Smooth muscle cell (in vitro differentiated cells): Measurements from ENCODE around the gene LRP1B. TPM values are rescaled to one million over a fixed set of nuclear protein-coding genes. Genes with fewer than 3 reads are reported as not detected.

ENCODE experiments used
- DNase-seq: peaks from one replicate; lab custom pipeline; 2025; ENCODE audit not compliant: unreplicated experiment; lab: John Stamatoyannopoulos, UW
- H2AFZ ChIP-seq: fragments of 200-600 bp; sonication (generic); 2 replicates; pipeline ENCODE4 v1.6.0; 2016; ENCODE audit warnings: antibody characterized with exemption, low read depth, mild to moderate bottlenecking
- H3F3A ChIP-seq: fragments of 200-600 bp; sonication (generic); 2 replicates; pipeline ENCODE4 v1.6.0; 2017; ENCODE audit warnings: antibody characterized with exemption, low read depth
- H3K27ac ChIP-seq: fragments of 200-600 bp; sonication (generic); 2 replicates; pipeline ENCODE4 v1.5.1; 2016; ENCODE audit warnings: low read depth, mild to moderate bottlenecking
- H3K27me3 ChIP-seq: fragments of 200-600 bp; sonication (generic); 2 replicates; pipeline ENCODE4 v1.6.1; 2016; ENCODE audit warnings: low read depth, mild to moderate bottlenecking
- H3K36me3 ChIP-seq: fragments of 200-600 bp; sonication (generic); 2 replicates; pipeline ENCODE4 v1.5.1; 2016; ENCODE audit warnings: low read depth
- H3K4me1 ChIP-seq: fragments of 200-600 bp; sonication (generic); 2 replicates; pipeline ENCODE4 v1.5.1; 2016; ENCODE audit warnings: low read depth
- H3K4me2 ChIP-seq: fragments of 200-600 bp; sonication (generic); 2 replicates; pipeline ENCODE4 v1.6.0; 2016; ENCODE audit warnings: mild to moderate bottlenecking
- H3K4me3 ChIP-seq: fragments of 200-600 bp; sonication (generic); 2 replicates; pipeline ENCODE4 v1.5.1; 2016; ENCODE audit warnings: mild to moderate bottlenecking
- H3K79me2 ChIP-seq: fragments of 200-600 bp; sonication (generic); 2 replicates; pipeline ENCODE4 v1.6.0; 2016; ENCODE audit warnings: low read depth, mild to moderate bottlenecking
- H3K9ac ChIP-seq: fragments of 200-600 bp; sonication (generic); 2 replicates; pipeline ENCODE4 v1.6.0; 2016; ENCODE audit warnings: low read depth
- H3K9me3 ChIP-seq: fragments of 200-600 bp; sonication (generic); replicated peaks from 2 replicates; pipeline ENCODE4 v1.5.1; 2016; ENCODE audit warnings: low read depth
- H4K20me1 ChIP-seq: fragments of 200-600 bp; sonication (generic); 2 replicates; pipeline ENCODE4 v1.6.0; 2016; ENCODE audit warnings: low read depth
- CTCF ChIP-seq: fragments of 200-600 bp; sonication (generic); IDR thresholded peaks from 2 replicates; pipeline ENCODE4 v1.5.1; 2017; ENCODE audit warnings: borderline replicate concordance, mild to moderate bottlenecking, antibody characterized with exemption; ENCODE audit not compliant: insufficient read depth, poor library complexity, severe bottlenecking
- WGBS: methylation state at CpG from one replicate; pipeline ENCODE4 v1.1.7; 2016; ENCODE audit warnings: low lambda C conversion rate; 5-methylcytosine and 5-hydroxymethylcytosine counted together
- polyA plus RNA-seq: library from polyadenylated mRNA; unstranded; fragments of >200 nt; fragmentation: Nextera tagmentation; extraction: Ambion mirVana; gene quantifications from 2 replicates; pipeline ENCODE4 v1.2.1, GENCODE V29; 2016
- total RNA-seq: library from RNA; depleted of rRNA; stranded (reverse); fragments of >200 nt; gene quantifications from 2 replicates; pipeline ENCODE4 v1.2.3, GENCODE V29; 2014

LRP1B gene
- total and polyA plus RNA-seq, 2 experiments from 2014 or later: 0.08 to 2.9 TPM

DNA sequence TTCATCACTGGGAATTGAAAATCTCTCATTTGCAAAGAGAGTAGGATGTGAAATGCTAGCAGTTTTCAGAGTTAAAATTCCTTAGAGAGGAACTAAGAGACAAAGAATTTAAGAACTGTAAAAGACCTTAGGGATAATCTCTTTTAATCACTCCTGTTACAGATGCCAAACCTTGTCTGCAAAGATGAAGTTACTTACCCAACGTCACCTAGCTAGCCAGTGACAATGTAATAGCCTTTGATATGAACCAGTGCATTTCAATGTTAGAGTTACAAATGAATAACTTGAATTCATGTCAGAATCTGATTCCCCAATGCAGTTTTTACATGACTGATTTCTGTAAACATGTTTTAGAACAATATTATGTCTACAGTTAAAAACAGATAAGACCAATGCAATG lies 190.1 kb downstream of the LRP1B start:
- Histone ChIP-seq H3K9me3 (no peaks in the 10 kb centered on the region), H3K79me2 (no peaks in the 10 kb centered on the region), H3K9ac (no peak overlapping the region), H3K4me1 (no peaks in the 10 kb centered on the region), H2AFZ (peak overlapping the region; percentile 9), H3F3A (no peaks in the 10 kb centered on the region), H4K20me1 (no peaks in the 10 kb centered on the region), H3K36me3 (no peaks in the 10 kb centered on the region), H3K4me3 (no peak overlapping the region), H3K4me2 (no peak overlapping the region), H3K27ac (no peak overlapping the region), H3K27me3 (no peaks in the 10 kb centered on the region)
- no peak for DNase-seq
- 18% methylated on average over 1 of the region's 1 CpG for WGBS
- no peak for TF ChIP-seq CTCF

GRCh38 chr2:141933226-141933625 lies 197.6 kb downstream of the LRP1B start:
- WGBS: 100% methylated on average over 1 of the region's 1 CpG
- no peaks in the 10 kb centered on the region for H3F3A ChIP-seq

GRCh38 chr2:141932261-141932660 lies 198.6 kb downstream of the LRP1B start:
- H3K4me1 ChIP-seq: no peaks in the 10 kb centered on the region
- H2AFZ ChIP-seq: no peak overlapping the region
- no peaks in the 10 kb centered on the region for H3K79me2 ChIP-seq
- no peak overlapping the region for H3K27ac ChIP-seq
- no peak overlapping the region for H3K9ac ChIP-seq
- H3K36me3 ChIP-seq: no peaks in the 10 kb centered on the region
- H3K4me3 ChIP-seq: no peak overlapping the region
- H3F3A ChIP-seq: no peaks in the 10 kb centered on the region
- no peaks in the 10 kb centered on the region for H4K20me1 ChIP-seq
- H3K9me3 ChIP-seq: no peaks in the 10 kb centered on the region
- H3K4me2 ChIP-seq: no peak overlapping the region
- DNase-seq: no peak
- no peaks in the 10 kb centered on the region for H3K27me3 ChIP-seq
- 99% methylated on average over 2 of the region's 2 CpGs for WGBS
- no peak for TF ChIP-seq CTCF

More at GRCh38 chr2:141933226-141933625, 197.6 kb downstream of the LRP1B start:
- no peak overlapping the region for H3K27ac ChIP-seq
- no peak overlapping the region for H3K4me3 ChIP-seq
- H3K9ac ChIP-seq: no peak overlapping the region
- H3K79me2 ChIP-seq: no peaks in the 10 kb centered on the region
- no peaks in the 10 kb centered on the region for H3K9me3 ChIP-seq
- TF ChIP-seq CTCF: no peak
- no peaks in the 10 kb centered on the region for H3K36me3 ChIP-seq
- DNase-seq: no peak
- no peak overlapping the region for H2AFZ ChIP-seq
- H3K4me1 ChIP-seq: no peaks in the 10 kb centered on the region
- H4K20me1 ChIP-seq: no peaks in the 10 kb centered on the region
- no peaks in the 10 kb centered on the region for H3K27me3 ChIP-seq
- no peak overlapping the region for H3K4me2 ChIP-seq

- no peaks in the 10 kb centered on the region for H4K20me1 ChIP-seq
- no peak for DNase-seq
- H3K9ac ChIP-seq: no peak overlapping the region
- no peak for TF ChIP-seq CTCF
- 77% methylated on average over 3 of the region's 3 CpGs for WGBS
- H3K27me3 ChIP-seq: no peaks in the 10 kb centered on the region
- H3K4me3 ChIP-seq: no peak overlapping the region
- no peak overlapping the region for H3K4me2 ChIP-seq
- H2AFZ ChIP-seq: no peak overlapping the region
- no peak overlapping the region for H3K27ac ChIP-seq
- no peaks in the 10 kb centered on the region for H3K79me2 ChIP-seq
- H3K36me3 ChIP-seq: no peaks in the 10 kb centered on the region
- H3K4me1 ChIP-seq: no peaks in the 10 kb centered on the region
- H3F3A ChIP-seq: no peaks in the 10 kb centered on the region
- H3K9me3 ChIP-seq: no peaks in the 10 kb centered on the region
Measured at GRCh38 chr2:141931797-141932196, 199.0 kb downstream of the LRP1B start.
